ENCODE measurements around the gene PTGER3. TPM values are rescaled to one million over a fixed set of nuclear protein-coding genes. Genes with fewer than 3 reads are reported as not detected.

The PTGER3 gene
- total RNA-seq, 1 donor from 2014 or later: 2.7 TPM

DNA sequence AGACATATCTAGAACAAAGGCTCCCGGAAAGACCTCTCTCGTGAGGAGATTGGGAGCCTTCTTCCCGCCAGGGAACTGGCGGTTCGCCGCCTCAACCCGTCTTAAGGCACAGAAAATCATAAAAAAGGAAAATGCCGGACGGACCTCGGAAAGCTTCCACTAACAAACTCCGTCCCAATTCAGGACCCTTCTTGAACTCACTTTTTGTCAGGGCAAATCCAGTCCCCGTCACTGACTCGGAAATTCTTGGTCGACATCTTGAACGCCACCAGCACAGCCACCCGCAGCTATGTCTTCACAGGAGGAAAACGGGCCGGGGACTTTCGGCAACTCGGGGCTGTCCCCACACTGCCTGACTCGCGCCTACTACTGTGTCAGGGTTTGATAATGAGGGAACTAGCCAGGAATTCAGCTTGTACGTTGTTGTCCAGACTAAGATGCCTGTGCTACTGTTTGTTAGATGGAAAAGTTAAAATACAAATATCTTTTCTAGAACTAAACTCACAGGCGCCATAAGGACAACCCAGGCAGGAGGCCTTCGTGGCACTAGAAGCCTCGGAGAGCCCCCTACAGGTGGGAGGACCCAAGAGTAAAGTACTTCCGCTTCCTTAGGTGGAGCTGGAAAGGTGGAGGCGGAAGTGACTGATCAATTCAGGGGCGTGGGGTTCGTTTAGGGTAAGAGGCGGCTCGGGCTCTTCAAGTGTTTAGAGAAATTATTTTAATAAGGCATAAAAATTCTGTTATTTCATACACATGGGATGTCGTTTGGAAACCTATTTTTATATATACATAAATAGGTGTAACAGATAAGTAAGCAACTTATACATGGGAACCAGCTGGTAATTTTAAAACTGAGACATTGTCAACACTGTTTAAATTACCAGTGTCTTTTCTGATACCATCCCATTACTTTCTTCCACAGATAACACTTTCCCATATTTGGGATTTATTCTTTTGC lies 33.4 kb upstream of the PTGER3 start, which contains the start of gene ZRANB2:
ZRANB2 (minus strand) TSS at position 297 of the 958 bp plus-strand sequence; CDS start at position 257, 40 bp downstream.
- peak; percentile 67 for TF ChIP-seq CTCF (IDR thresholded peaks at IDR 0.05)
- Histone ChIP-seq H3K36me3 (peaks cover 25% of the 10 kb centered on the region), H3K9me3 (no peaks in the 10 kb centered on the region), H3K4me3 (peak within 1 kb of the TSS; percentile 84), H3K4me1 (peaks cover 23% of the 10 kb centered on the region), H3K27me3 (no peaks in the 10 kb centered on the region), H3K27ac (peak within 1 kb of the TSS; percentile 88)
- intact Hi-C loops (cut with DNase I): no loop called here
- peak; percentile 99 for ATAC-seq
- peak; percentile 92 for DNase-seq

- Histone ChIP-seq H3K36me3 (peaks cover 32% of the 10 kb centered on the region), H3K4me3 (peak overlapping the region; percentile 84), H3K9me3 (no peaks in the 10 kb centered on the region), H3K27me3 (no peaks in the 10 kb centered on the region), H3K4me1 (peaks cover 23% of the 10 kb centered on the region), H3K27ac (peak overlapping the region; percentile 88)
- intact Hi-C loops (cut with DNase I): no loop called here
- DNase-seq (peak; percentile 57), ATAC-seq (peak; percentile 57)
- no peak for TF ChIP-seq CTCF (IDR thresholded peaks at IDR 0.05)
These were observed 32.7 kb upstream of the PTGER3 start for GRCh38 chr1:71080230-71080738.

GRCh38 chr1:71074681-71075080 lies 27.1 kb upstream of the PTGER3 start:
- peaks cover 16% of the 10 kb centered on the region for H3K4me1 ChIP-seq
- intact Hi-C loops (cut with DNase I): loop anchor here (10.0 kb wide), 1 partner anchor 840 kb away; no protein-coding TSS in a partner anchor
- H3K27me3 ChIP-seq: no peaks in the 10 kb centered on the region
- peaks cover 88% of the 10 kb centered on the region for H3K36me3 ChIP-seq
- DNase-seq: no peak
- no peaks in the 10 kb centered on the region for H3K9me3 ChIP-seq
- no peak overlapping the region for H3K4me3 ChIP-seq
- TF ChIP-seq CTCF (IDR thresholded peaks at IDR 0.05): no peak
- no peak overlapping the region for H3K27ac ChIP-seq
- no peak for ATAC-seq

- no peak overlapping the region for H3K4me3 ChIP-seq
- no peaks in the 10 kb centered on the region for H3K4me1 ChIP-seq
- no peak overlapping the region for H3K27ac ChIP-seq
- intact Hi-C loops (cut with DNase I): loop anchor here (10.0 kb wide), 1 partner anchor 837 kb away; no protein-coding TSS in a partner anchor
- no peaks in the 10 kb centered on the region for H3K9me3 ChIP-seq
- TF ChIP-seq CTCF (IDR thresholded peaks at IDR 0.05): no peak
- peaks cover 100% of the 10 kb centered on the region for H3K36me3 ChIP-seq
- DNase-seq (no peak), ATAC-seq (no peak)
- H3K27me3 ChIP-seq: no peaks in the 10 kb centered on the region
These were observed 24.7 kb upstream of the PTGER3 start for GRCh38 chr1:71072273-71072672.

DNA sequence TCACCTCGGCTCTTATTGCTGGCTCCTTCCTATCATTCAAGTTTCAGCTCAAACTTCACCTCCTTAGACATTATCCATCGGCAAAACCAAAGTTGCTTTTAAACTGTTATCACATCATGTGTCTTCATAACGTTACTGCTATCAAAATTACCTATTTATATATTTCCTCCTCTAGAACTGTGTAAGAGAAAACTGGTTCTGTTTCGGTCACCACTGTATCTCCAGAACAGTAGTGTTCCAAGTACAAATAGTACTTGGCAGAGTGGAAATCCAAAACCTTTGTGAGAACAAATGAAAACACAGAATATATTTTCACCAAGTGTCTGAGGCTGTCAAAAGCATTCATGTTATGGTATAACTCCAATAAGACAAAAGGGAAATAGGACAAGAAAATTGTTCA lies 24.1 kb upstream of the PTGER3 start:
- DNase-seq (no peak), ATAC-seq (no peak)
- H3K36me3 ChIP-seq: peaks cover 100% of the 10 kb centered on the region
- no peaks in the 10 kb centered on the region for H3K9me3 ChIP-seq
- no peaks in the 10 kb centered on the region for H3K4me1 ChIP-seq
- H3K4me3 ChIP-seq: no peak overlapping the region
- H3K27me3 ChIP-seq: no peaks in the 10 kb centered on the region
- no peak overlapping the region for H3K27ac ChIP-seq
- no peak for TF ChIP-seq CTCF (IDR thresholded peaks at IDR 0.05)
- intact Hi-C loops (cut with DNase I): loop anchor here (10.0 kb wide), 1 partner anchor 837 kb away; no protein-coding TSS in a partner anchor

Data from upper lobe of right lung (tissue), 1 donor.